CD14-positive monocyte (primary cell): ENCODE data around the gene FRMPD1. TPM values are rescaled to one million over a fixed set of nuclear protein-coding genes. Genes with fewer than 3 reads are reported as not detected.

Experiments used
- DNase-seq, 3 donors: peaks; one replicate each; pipeline ENCODE4 v3.0.0-alpha.2; 2011 to 2022
- H2AFZ ChIP-seq: 2 replicates; pipeline ENCODE4 v1.6.0; 2012; ENCODE audit warnings: mild to moderate bottlenecking, low read depth, low read length, inconsistent platforms; ENCODE audit not compliant: insufficient read depth, poor library complexity, severe bottlenecking
- H3K27ac ChIP-seq, 2 donors: 1 replicate in 1 of 2; 2 replicates in 1 of 2; pipeline ENCODE4 v1.5.1; 2012 to 2013; ENCODE audit warnings: low read length in 2 of 2, control low read depth in 1 of 2, inconsistent platforms in 1 of 2, low read depth in 1 of 2, mild to moderate bottlenecking in 1 of 2
- H3K27me3 ChIP-seq, 2 donors: one replicate each; pipeline versions ENCODE4 v1.6.0 to v1.6.1; 2011 to 2013; ENCODE audit warnings: low read length in 2 of 2; ENCODE audit not compliant: control insufficient read depth in 2 of 2, insufficient read depth in 2 of 2
- H3K36me3 ChIP-seq, 2 donors: replicated peaks in 1 of 2; 1 replicate in 1 of 2; 2 replicates in 1 of 2; pipeline versions ENCODE4 v1.5.1 to v1.6.1; 2012 to 2013; ENCODE audit warnings: low read length in 2 of 2, control low read depth in 1 of 2, inconsistent platforms in 1 of 2, mild to moderate bottlenecking in 1 of 2; ENCODE audit not compliant: insufficient read depth in 2 of 2, control insufficient read depth in 1 of 2
- H3K4me1 ChIP-seq, 2 donors: 1 replicate in 1 of 2; 2 replicates in 1 of 2; pipeline versions ENCODE4 v1.5.1 to v1.6.1; 2012 to 2013; ENCODE audit warnings: low read length in 2 of 2, control low read depth in 1 of 2, inconsistent platforms in 1 of 2, mild to moderate bottlenecking in 1 of 2, moderate library complexity in 1 of 2; ENCODE audit not compliant: insufficient read depth in 2 of 2, control insufficient read depth in 1 of 2
- H3K4me2 ChIP-seq: replicated peaks from 2 replicates; pipeline ENCODE3; 2012; ENCODE audit warnings: low read length, moderate library complexity, mild to moderate bottlenecking; ENCODE audit not compliant: poor library complexity, severe bottlenecking; ENCODE audit errors: extremely low read depth
- H3K4me3 ChIP-seq, 3 experiments: fragments of 200-600 bp in 1 of 3; sonication (generic) in 1 of 3; replicated peaks in 1 of 3; 1 replicate in 2 of 3; 2 replicates in 1 of 3; pipeline ENCODE4 v1.5.1; 2011 to 2013; ENCODE audit warnings: low read length in 3 of 3, mild to moderate bottlenecking in 3 of 3, control low read depth in 2 of 3, low read depth in 2 of 3, inconsistent platforms in 1 of 3, moderate library complexity in 1 of 3
- H3K79me2 ChIP-seq: 2 replicates; pipeline ENCODE4 v1.6.0; 2012; ENCODE audit warnings: mild to moderate bottlenecking, control low read depth, inconsistent platforms, low read length, moderate library complexity; ENCODE audit not compliant: insufficient read depth
- H3K9ac ChIP-seq: 2 replicates; pipeline ENCODE4 v1.6.0; 2017; ENCODE audit warnings: low read length, mild to moderate bottlenecking; ENCODE audit not compliant: insufficient read depth, poor library complexity, severe bottlenecking
- H3K9me3 ChIP-seq, 2 donors: replicated peaks in 1 of 2; 1 replicate in 1 of 2; 2 replicates in 1 of 2; pipeline versions ENCODE4 v1.5.1 to v1.6.1; 2012 to 2013; ENCODE audit warnings: low read length in 2 of 2, control low read depth in 1 of 2; ENCODE audit not compliant: control insufficient read depth in 1 of 2, insufficient read depth in 1 of 2
- H4K20me1 ChIP-seq: 2 replicates; pipeline ENCODE4 v1.6.0; 2012; ENCODE audit warnings: mild to moderate bottlenecking, low read length, control low read depth, moderate library complexity; ENCODE audit not compliant: insufficient read depth
- H3K27ac Mint-ChIP-seq, 7 donors: one replicate each; pipeline ENCODE4 v1.8.0; 2020; ENCODE audit warnings: mild to moderate bottlenecking in 7 of 7, mixed read lengths in 7 of 7, moderate library complexity in 6 of 7, inconsistent platforms in 2 of 7
- H3K27me3 Mint-ChIP-seq, 3 donors: one replicate each; pipeline ENCODE4 v1.8.0; 2021 to 2022; ENCODE audit warnings: low read depth in 3 of 3, mild to moderate bottlenecking in 3 of 3, mixed read lengths in 3 of 3, moderate library complexity in 3 of 3, inconsistent platforms in 1 of 3
- H3K36me3 Mint-ChIP-seq, 2 donors: one replicate each; pipeline ENCODE4 v1.8.0; 2020; ENCODE audit warnings: mixed read lengths in 2 of 2, inconsistent platforms in 1 of 2, mild to moderate bottlenecking in 1 of 2
- H3K4me1 Mint-ChIP-seq: one replicate; pipeline ENCODE4 v1.8.0; 2020; ENCODE audit warnings: mild to moderate bottlenecking, mixed read lengths
- H3K4me3 Mint-ChIP-seq, 2 donors: one replicate each; pipeline ENCODE4 v1.8.0; 2020; ENCODE audit warnings: mild to moderate bottlenecking in 2 of 2, mixed read lengths in 2 of 2, moderate library complexity in 1 of 2
- H3K9me3 Mint-ChIP-seq, 7 donors: one replicate each; pipeline ENCODE4 v1.8.0; 2020 to 2022; ENCODE audit warnings: mixed read lengths in 7 of 7, mild to moderate bottlenecking in 6 of 7, moderate library complexity in 6 of 7, inconsistent platforms in 2 of 7
- CTCF ChIP-seq: fragments of 200-600 bp; IDR thresholded peaks from one replicate; pipeline ENCODE4 v1.8.0; 2022; ENCODE audit warnings: antibody characterized with exemption, mild to moderate bottlenecking
- WGBS: methylation state at CpG from one replicate; pipeline ENCODE4 v1.1.5; 2013; ENCODE audit warnings: missing lambda C conversion rate; ENCODE audit not compliant: insufficient coverage; 5-methylcytosine and 5-hydroxymethylcytosine counted together
- intact Hi-C, 2 donors: fragments of 100-400 bp; cut with micrococcal nuclease; formaldehyde crosslinking; loops; one replicate each; pipeline versions ENCODE4 v1.15.0 to v1.15.1; 2023
- polyA plus RNA-seq, 3 donors: library from polyadenylated mRNA; depleted of rRNA in 1 of 3; unstranded in 2 of 3; stranded (reverse) in 1 of 3; fragments of 300-500 nt in 2 of 3; fragments of >200 nt in 1 of 3; fragmentation: Illumina TruSeq in 2 of 3; gene quantifications; 1 replicate in 2 of 3; 2 replicates in 1 of 3; pipeline ENCODE4 v1.2.3, GENCODE V29; 2012 to 2021

Gene FRMPD1
- polyA plus RNA-seq, 3 donors: 0.03 TPM; not detected in 2

- H3K36me3 Mint-ChIP-seq: no peaks in the 10 kb centered on the region
- H3K4me1 Mint-ChIP-seq: no peaks in the 10 kb centered on the region
- no peak for DNase-seq
- no peaks in the 10 kb centered on the region for H3K79me2 ChIP-seq
- no CpG with 5 or more reads among the region's 4 CpGs for WGBS
- TF ChIP-seq CTCF: no peak
- H3K4me3 Mint-ChIP-seq: no peak overlapping the region
- intact Hi-C loops: no loop called here
- H3K27ac Mint-ChIP-seq: no peak overlapping the region
- H3K4me2 ChIP-seq: no peak overlapping the region
- H3K36me3 ChIP-seq: no peaks in the 10 kb centered on the region
- H3K9me3 ChIP-seq: no peaks in the 10 kb centered on the region
- no peaks in the 10 kb centered on the region for H3K27me3 ChIP-seq
- no peak overlapping the region for H3K4me3 ChIP-seq
- no peak overlapping the region for H3K9ac ChIP-seq
- H3K27ac ChIP-seq: no peak overlapping the region
- no peaks in the 10 kb centered on the region for H4K20me1 ChIP-seq
- no peak overlapping the region for H2AFZ ChIP-seq
- H3K9me3 Mint-ChIP-seq: no peaks in the 10 kb centered on the region
- peaks cover 0 to 11% (median 4%) of the 10 kb centered on the region in 3 donors for H3K27me3 Mint-ChIP-seq
- no peaks in the 10 kb centered on the region for H3K4me1 ChIP-seq
Observed at GRCh38 chr9:37618817-37619216, 31.9 kb upstream of the FRMPD1 start.

GRCh38 chr9:37619806-37620205 lies 30.9 kb upstream of the FRMPD1 start:
- no peak overlapping the region for H3K9ac ChIP-seq
- intact Hi-C loops: no loop called here
- no peak overlapping the region for H3K4me3 Mint-ChIP-seq
- no peaks in the 10 kb centered on the region for H3K9me3 Mint-ChIP-seq
- no peaks in the 10 kb centered on the region for H3K4me1 ChIP-seq
- no peak overlapping the region for H3K27ac ChIP-seq
- H3K79me2 ChIP-seq: no peaks in the 10 kb centered on the region
- H3K27me3 Mint-ChIP-seq: peaks cover 0 to 11% (median 5%) of the 10 kb centered on the region in 3 donors
- H3K36me3 ChIP-seq: no peaks in the 10 kb centered on the region
- H3K4me3 ChIP-seq: no peak overlapping the region
- no peak for TF ChIP-seq CTCF
- H3K36me3 Mint-ChIP-seq: no peaks in the 10 kb centered on the region
- no peak overlapping the region for H3K27ac Mint-ChIP-seq
- no peaks in the 10 kb centered on the region for H3K4me1 Mint-ChIP-seq
- no peak for DNase-seq
- H3K9me3 ChIP-seq: no peaks in the 10 kb centered on the region
- no peak overlapping the region for H3K4me2 ChIP-seq
- no peak overlapping the region for H2AFZ ChIP-seq
- H3K27me3 ChIP-seq: no peaks in the 10 kb centered on the region
- 100% methylated on average over 2 of the region's 3 CpGs for WGBS
- H4K20me1 ChIP-seq: no peaks in the 10 kb centered on the region
